Neuron (in vitro differentiated cells): ENCODE data around the gene ZSWIM6.
"Not testable (repeated sequence)": the region's sequence is repeated elsewhere in the genome, so short reads cannot be mapped to it uniquely, and the experiment has no call there.

Experiments
- H2AFZ ChIP-seq: one replicate; pipeline ENCODE4 v1.6.1; 2013; ENCODE audit warnings: low read depth, mild to moderate bottlenecking, inconsistent platforms, low read length, moderate library complexity
- H3K27me3 ChIP-seq: one replicate; pipeline ENCODE4 v1.6.1; 2013; ENCODE audit warnings: low read length; ENCODE audit not compliant: insufficient read depth
- H3K36me3 ChIP-seq: one replicate; pipeline ENCODE4 v1.6.1; 2013; ENCODE audit warnings: low read length; ENCODE audit not compliant: insufficient read depth
- H3K4me1 ChIP-seq: one replicate; pipeline ENCODE4 v1.6.1; 2013; ENCODE audit warnings: low read length; ENCODE audit not compliant: insufficient read depth
- H3K4me3 ChIP-seq: 2 replicates; pipeline ENCODE4 v1.5.1; 2013; ENCODE audit warnings: mild to moderate bottlenecking, low read length, moderate library complexity
- H3K9me3 ChIP-seq: one replicate; pipeline ENCODE4 v1.6.1; 2013; ENCODE audit warnings: low read length

The ZSWIM6 gene

GRCh38 chr5:61399679-61400078, 67.6 kb downstream of the ZSWIM6 start:
- Histone ChIP-seq H3K27me3 (no peaks in the 10 kb centered on the region), H3K36me3 (no peaks in the 10 kb centered on the region), H3K4me1 (peaks cover 30% of the 10 kb centered on the region), H2AFZ (no peak overlapping the region), H3K9me3 (peaks cover 8% of the 10 kb centered on the region), H3K4me3 (no peak overlapping the region)

- Histone ChIP-seq H2AFZ (no peak overlapping the region), H3K36me3 (no peaks in the 10 kb centered on the region), H3K4me3 (no peak overlapping the region), H3K4me1 (peaks cover 35% of the 10 kb centered on the region), H3K27me3 (no peaks in the 10 kb centered on the region), H3K9me3 (peaks cover 8% of the 10 kb centered on the region)
Measured at GRCh38 chr5:61401726-61402125, 69.7 kb downstream of the ZSWIM6 start.

GRCh38 chr5:61402244-61402823, 70.3 kb downstream of the ZSWIM6 start:
- H3K27me3 ChIP-seq: no peaks in the 10 kb centered on the region
- peaks cover 35% of the 10 kb centered on the region for H3K4me1 ChIP-seq
- H2AFZ ChIP-seq: no peak overlapping the region
- peaks cover 8% of the 10 kb centered on the region for H3K9me3 ChIP-seq
- no peaks in the 10 kb centered on the region for H3K36me3 ChIP-seq
- no peak overlapping the region for H3K4me3 ChIP-seq

GRCh38 chr5:61402970-61403900, 71.2 kb downstream of the ZSWIM6 start:
- H3K9me3 ChIP-seq: peaks cover 4% of the 10 kb centered on the region
- H2AFZ ChIP-seq: no peak overlapping the region
- no peak overlapping the region for H3K4me3 ChIP-seq
- no peaks in the 10 kb centered on the region for H3K36me3 ChIP-seq
- H3K4me1 ChIP-seq: peaks cover 44% of the 10 kb centered on the region
- no peaks in the 10 kb centered on the region for H3K27me3 ChIP-seq

- Histone ChIP-seq H2AFZ (no peak overlapping the region), H3K27me3 (no peaks in the 10 kb centered on the region), H3K4me3 (no peak overlapping the region), H3K9me3 (no peaks in the 10 kb centered on the region), H3K36me3 (no peaks in the 10 kb centered on the region), H3K4me1 (peaks cover 58% of the 10 kb centered on the region)
Measured at GRCh38 chr5:61405511-61406295, 73.6 kb downstream of the ZSWIM6 start.

- not testable (repeated sequence) for H3K9me3 ChIP-seq, H3K36me3 ChIP-seq, H3K27me3 ChIP-seq, H3K4me3 ChIP-seq, H2AFZ ChIP-seq
- H3K4me1 ChIP-seq: peaks cover 59% of the 10 kb centered on the region
Measured at GRCh38 chr5:61406497-61406896, 74.4 kb downstream of the ZSWIM6 start.

GRCh38 chr5:61407706-61408270, 75.7 kb downstream of the ZSWIM6 start:
- Histone ChIP-seq H2AFZ (no peak overlapping the region), H3K4me3 (no peak overlapping the region), H3K36me3 (no peaks in the 10 kb centered on the region), H3K9me3 (no peaks in the 10 kb centered on the region), H3K4me1 (peaks cover 48% of the 10 kb centered on the region), H3K27me3 (no peaks in the 10 kb centered on the region)

- Histone ChIP-seq H3K9me3 (no peaks in the 10 kb centered on the region), H2AFZ (no peak overlapping the region), H3K4me1 (peaks cover 39% of the 10 kb centered on the region), H3K36me3 (no peaks in the 10 kb centered on the region), H3K4me3 (peak overlapping the region; percentile 12), H3K27me3 (no peaks in the 10 kb centered on the region)
Measured at GRCh38 chr5:61408476-61409168, 76.6 kb downstream of the ZSWIM6 start.

- H3K9me3 ChIP-seq: no peaks in the 10 kb centered on the region
- no peaks in the 10 kb centered on the region for H3K27me3 ChIP-seq
- no peak overlapping the region for H2AFZ ChIP-seq
- H3K36me3 ChIP-seq: no peaks in the 10 kb centered on the region
- no peak overlapping the region for H3K4me3 ChIP-seq
- H3K4me1 ChIP-seq: peaks cover 31% of the 10 kb centered on the region
Measured at GRCh38 chr5:61409568-61409967, 77.5 kb downstream of the ZSWIM6 start.

- Histone ChIP-seq H3K27me3 (no peaks in the 10 kb centered on the region), H3K36me3 (no peaks in the 10 kb centered on the region), H3K9me3 (no peaks in the 10 kb centered on the region), H3K4me1 (peaks cover 29% of the 10 kb centered on the region), H3K4me3 (no peak overlapping the region), H2AFZ (no peak overlapping the region)
Measured at GRCh38 chr5:61410811-61411210, 78.8 kb downstream of the ZSWIM6 start.

GRCh38 chr5:61412361-61412760, 80.3 kb downstream of the ZSWIM6 start:
- Histone ChIP-seq H3K9me3 (no peaks in the 10 kb centered on the region), H2AFZ (no peak overlapping the region), H3K36me3 (no peaks in the 10 kb centered on the region), H3K27me3 (no peaks in the 10 kb centered on the region), H3K4me1 (peaks cover 38% of the 10 kb centered on the region), H3K4me3 (no peak overlapping the region)

GRCh38 chr5:61413205-61413604, 81.1 kb downstream of the ZSWIM6 start:
- peaks cover 36% of the 10 kb centered on the region for H3K4me1 ChIP-seq
- not testable (repeated sequence) for H3K4me3 ChIP-seq, H2AFZ ChIP-seq, H3K36me3 ChIP-seq, H3K9me3 ChIP-seq, H3K27me3 ChIP-seq
